Smooth muscle cell (in vitro differentiated cells): ENCODE data around the gene OVOL2. TPM values are rescaled to one million over a fixed set of nuclear protein-coding genes. Genes with fewer than 3 reads are reported as not detected.
A peak's percentile ranks its signal among the peaks of the same experiment; 100 is the strongest.

ENCODE experiments used
- DNase-seq: peaks from one replicate; lab custom pipeline; 2025; ENCODE audit not compliant: unreplicated experiment; lab: John Stamatoyannopoulos, UW
- H2AFZ ChIP-seq: fragments of 200-600 bp; sonication (generic); 2 replicates; pipeline ENCODE4 v1.6.0; 2016; ENCODE audit warnings: antibody characterized with exemption, low read depth, mild to moderate bottlenecking
- H3F3A ChIP-seq: fragments of 200-600 bp; sonication (generic); 2 replicates; pipeline ENCODE4 v1.6.0; 2017; ENCODE audit warnings: antibody characterized with exemption, low read depth
- H3K27ac ChIP-seq: fragments of 200-600 bp; sonication (generic); 2 replicates; pipeline ENCODE4 v1.5.1; 2016; ENCODE audit warnings: low read depth, mild to moderate bottlenecking
- H3K27me3 ChIP-seq: fragments of 200-600 bp; sonication (generic); 2 replicates; pipeline ENCODE4 v1.6.1; 2016; ENCODE audit warnings: low read depth, mild to moderate bottlenecking
- H3K36me3 ChIP-seq: fragments of 200-600 bp; sonication (generic); 2 replicates; pipeline ENCODE4 v1.5.1; 2016; ENCODE audit warnings: low read depth
- H3K4me1 ChIP-seq: fragments of 200-600 bp; sonication (generic); 2 replicates; pipeline ENCODE4 v1.5.1; 2016; ENCODE audit warnings: low read depth
- H3K4me2 ChIP-seq: fragments of 200-600 bp; sonication (generic); 2 replicates; pipeline ENCODE4 v1.6.0; 2016; ENCODE audit warnings: mild to moderate bottlenecking
- H3K4me3 ChIP-seq: fragments of 200-600 bp; sonication (generic); 2 replicates; pipeline ENCODE4 v1.5.1; 2016; ENCODE audit warnings: mild to moderate bottlenecking
- H3K79me2 ChIP-seq: fragments of 200-600 bp; sonication (generic); 2 replicates; pipeline ENCODE4 v1.6.0; 2016; ENCODE audit warnings: low read depth, mild to moderate bottlenecking
- H3K9ac ChIP-seq: fragments of 200-600 bp; sonication (generic); 2 replicates; pipeline ENCODE4 v1.6.0; 2016; ENCODE audit warnings: low read depth
- H3K9me3 ChIP-seq: fragments of 200-600 bp; sonication (generic); replicated peaks from 2 replicates; pipeline ENCODE4 v1.5.1; 2016; ENCODE audit warnings: low read depth
- H4K20me1 ChIP-seq: fragments of 200-600 bp; sonication (generic); 2 replicates; pipeline ENCODE4 v1.6.0; 2016; ENCODE audit warnings: low read depth
- WGBS: methylation state at CpG from one replicate; pipeline ENCODE4 v1.1.7; 2016; ENCODE audit warnings: low lambda C conversion rate; 5-methylcytosine and 5-hydroxymethylcytosine counted together
- polyA plus RNA-seq: library from polyadenylated mRNA; unstranded; fragments of >200 nt; fragmentation: Nextera tagmentation; extraction: Ambion mirVana; gene quantifications from 2 replicates; pipeline ENCODE4 v1.2.1, GENCODE V29; 2016
- total RNA-seq: library from RNA; depleted of rRNA; stranded (reverse); fragments of >200 nt; gene quantifications from 2 replicates; pipeline ENCODE4 v1.2.3, GENCODE V29; 2014
- TF ChIP-seq, protein P1 (sequence below): fragments of 200-600 bp; sonication (generic); IDR thresholded peaks from 2 replicates; pipeline ENCODE4 v1.5.1; 2017; ENCODE audit warnings: borderline replicate concordance, mild to moderate bottlenecking, antibody characterized with exemption; ENCODE audit not compliant: insufficient read depth, poor library complexity, severe bottlenecking

OVOL2 gene
- total and polyA plus RNA-seq, 2 experiments from 2014 or later: 1.1 TPM; not detected in 1

DNA sequence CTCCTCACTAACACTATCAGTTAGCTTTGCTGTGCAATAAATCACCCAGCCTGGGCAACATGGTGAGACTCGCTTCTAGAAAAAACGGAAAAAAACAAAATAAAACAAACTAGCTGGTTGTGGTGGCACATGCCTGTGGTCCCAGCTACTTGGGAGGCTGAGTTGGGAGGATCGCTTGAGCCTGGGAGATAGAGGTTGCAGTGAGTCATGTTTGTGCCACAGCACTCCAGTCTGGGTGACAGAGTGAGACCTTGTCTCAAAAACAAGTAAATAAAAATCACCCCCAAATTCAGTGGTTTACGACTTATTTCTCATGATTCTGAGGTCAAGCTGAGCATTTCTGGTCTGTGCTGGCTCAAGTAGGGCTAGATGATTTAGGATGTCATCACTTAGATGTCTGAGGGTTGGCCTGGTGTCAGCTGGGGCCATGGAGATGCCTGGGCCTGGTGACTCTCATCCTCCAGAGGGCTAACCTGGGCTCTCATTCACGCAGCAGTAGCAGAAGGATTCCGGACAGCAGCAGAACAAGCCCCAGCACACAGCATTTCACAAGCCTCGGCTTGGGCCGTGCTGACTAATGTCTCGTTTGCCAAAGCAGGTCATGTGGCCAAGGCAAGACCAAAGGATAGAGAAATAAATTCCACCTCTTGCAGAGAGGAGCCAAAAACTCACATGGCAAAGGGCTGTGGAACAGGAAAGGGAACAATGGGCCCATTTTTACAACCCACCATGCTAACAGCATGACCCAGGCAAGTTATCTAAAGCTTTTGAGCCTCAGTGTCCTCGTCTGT lies 56.4 kb downstream of the OVOL2 start:
- Histone ChIP-seq H3K36me3 (no peaks in the 10 kb centered on the region), H3F3A (no peaks in the 10 kb centered on the region), H3K79me2 (no peaks in the 10 kb centered on the region), H3K9me3 (no peaks in the 10 kb centered on the region), H3K27me3 (no peaks in the 10 kb centered on the region), H3K4me2 (no peak overlapping the region), H3K4me1 (no peaks in the 10 kb centered on the region), H4K20me1 (no peaks in the 10 kb centered on the region), H3K4me3 (no peak overlapping the region), H3K9ac (no peak overlapping the region), H2AFZ (no peak overlapping the region), H3K27ac (peak overlapping the region; percentile 4)
- WGBS: 56% methylated on average over 10 of the region's 10 CpGs
- DNase-seq: no peak
- TF ChIP-seq, protein P1, sequence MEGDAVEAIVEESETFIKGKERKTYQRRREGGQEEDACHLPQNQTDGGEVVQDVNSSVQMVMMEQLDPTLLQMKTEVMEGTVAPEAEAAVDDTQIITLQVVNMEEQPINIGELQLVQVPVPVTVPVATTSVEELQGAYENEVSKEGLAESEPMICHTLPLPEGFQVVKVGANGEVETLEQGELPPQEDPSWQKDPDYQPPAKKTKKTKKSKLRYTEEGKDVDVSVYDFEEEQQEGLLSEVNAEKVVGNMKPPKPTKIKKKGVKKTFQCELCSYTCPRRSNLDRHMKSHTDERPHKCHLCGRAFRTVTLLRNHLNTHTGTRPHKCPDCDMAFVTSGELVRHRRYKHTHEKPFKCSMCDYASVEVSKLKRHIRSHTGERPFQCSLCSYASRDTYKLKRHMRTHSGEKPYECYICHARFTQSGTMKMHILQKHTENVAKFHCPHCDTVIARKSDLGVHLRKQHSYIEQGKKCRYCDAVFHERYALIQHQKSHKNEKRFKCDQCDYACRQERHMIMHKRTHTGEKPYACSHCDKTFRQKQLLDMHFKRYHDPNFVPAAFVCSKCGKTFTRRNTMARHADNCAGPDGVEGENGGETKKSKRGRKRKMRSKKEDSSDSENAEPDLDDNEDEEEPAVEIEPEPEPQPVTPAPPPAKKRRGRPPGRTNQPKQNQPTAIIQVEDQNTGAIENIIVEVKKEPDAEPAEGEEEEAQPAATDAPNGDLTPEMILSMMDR: no peak

DNA sequence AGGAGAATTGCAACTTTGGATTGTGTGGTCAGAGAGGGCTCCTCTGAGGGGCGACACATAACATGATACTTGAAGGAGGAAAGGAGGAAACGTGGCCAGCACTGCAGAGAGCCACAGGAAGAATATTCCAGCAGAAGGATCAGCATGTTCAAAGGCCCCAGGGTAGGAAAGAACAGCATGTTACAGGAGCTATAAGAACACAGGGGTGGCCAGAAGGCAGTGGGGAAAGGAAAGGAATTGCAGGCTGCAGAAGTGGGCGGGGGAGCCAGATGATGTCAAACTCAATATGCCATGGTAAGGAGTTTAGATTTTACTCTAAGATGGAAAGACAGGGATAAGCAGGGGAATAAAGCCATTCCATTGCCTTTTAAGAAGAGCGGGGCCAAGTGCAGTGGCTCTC lies 58.1 kb downstream of the OVOL2 start:
- no peaks in the 10 kb centered on the region for H4K20me1 ChIP-seq
- H2AFZ ChIP-seq: no peak overlapping the region
- TF ChIP-seq, protein P1: no peak
- no peaks in the 10 kb centered on the region for H3K9me3 ChIP-seq
- no peaks in the 10 kb centered on the region for H3K4me1 ChIP-seq
- H3K9ac ChIP-seq: no peak overlapping the region
- no peak for DNase-seq
- WGBS: 86% methylated on average over 4 of the region's 4 CpGs
- no peaks in the 10 kb centered on the region for H3K36me3 ChIP-seq
- no peak overlapping the region for H3K4me3 ChIP-seq
- no peak overlapping the region for H3K27ac ChIP-seq
- H3F3A ChIP-seq: no peaks in the 10 kb centered on the region
- no peaks in the 10 kb centered on the region for H3K79me2 ChIP-seq
- no peaks in the 10 kb centered on the region for H3K27me3 ChIP-seq
- no peak overlapping the region for H3K4me2 ChIP-seq

DNA sequence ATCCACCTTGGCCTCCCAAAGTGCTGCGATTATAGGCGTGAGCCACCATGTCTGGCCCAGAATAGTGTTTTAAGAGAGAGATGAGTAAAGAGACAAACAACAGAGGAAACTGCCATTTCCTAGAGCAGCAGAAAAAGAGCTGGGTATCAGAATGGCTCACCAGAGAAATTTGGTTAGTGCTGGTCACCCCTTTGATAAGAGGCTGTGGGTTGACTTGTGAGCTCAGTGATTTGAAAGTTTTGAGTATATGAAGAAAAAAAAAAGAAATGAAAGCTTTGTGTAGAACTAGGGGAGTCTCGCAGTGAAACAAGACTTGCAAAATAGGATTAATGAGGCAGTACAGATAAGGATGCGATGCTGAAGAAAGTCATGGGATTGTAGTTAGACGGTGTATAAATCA lies 59.3 kb downstream of the OVOL2 start:
- H3K4me2 ChIP-seq: no peak overlapping the region
- no peak overlapping the region for H3K27ac ChIP-seq
- no peaks in the 10 kb centered on the region for H3F3A ChIP-seq
- TF ChIP-seq, protein P1: no peak
- no peak overlapping the region for H2AFZ ChIP-seq
- H3K27me3 ChIP-seq: no peaks in the 10 kb centered on the region
- 93% methylated on average over 5 of the region's 5 CpGs for WGBS
- no peaks in the 10 kb centered on the region for H3K4me1 ChIP-seq
- H3K9ac ChIP-seq: no peak overlapping the region
- no peaks in the 10 kb centered on the region for H3K36me3 ChIP-seq
- H4K20me1 ChIP-seq: no peaks in the 10 kb centered on the region
- H3K4me3 ChIP-seq: no peak overlapping the region
- no peaks in the 10 kb centered on the region for H3K79me2 ChIP-seq
- no peaks in the 10 kb centered on the region for H3K9me3 ChIP-seq
- no peak for DNase-seq
